GM23338 (cell line): ENCODE results near the gene ITGA7.

Experiments
- CTCF ChIP-seq, 2 experiments: fragments of 200-600 bp in 1 of 2; sonication (generic) in 1 of 2; conservative IDR thresholded peaks; 2 replicates each; pipeline versions ENCODE4 v1.5.1 to v1.6.1; 2016 to 2017; ENCODE audit warnings: antibody characterized with exemption in 2 of 2, low read depth in 2 of 2, mild to moderate bottlenecking in 2 of 2, moderate library complexity in 1 of 2
- EZH2 ChIP-seq: fragments of 200-600 bp; sonication (generic); IDR thresholded peaks from one replicate; pipeline ENCODE4 v1.8.0; 2017; ENCODE audit warnings: antibody characterized with exemption, mild to moderate bottlenecking, low read depth; ENCODE audit not compliant: unreplicated experiment
- EZH2phosphoT487 ChIP-seq: fragments of 200-600 bp; sonication (generic); IDR thresholded peaks from one replicate; pipeline ENCODE4 v1.8.1; 2018; ENCODE audit warnings: antibody characterized with exemption; ENCODE audit not compliant: unreplicated experiment
- POLR2AphosphoS5 ChIP-seq: IDR thresholded peaks from 2 replicates; pipeline ENCODE4 v1.6.1; 2016; ENCODE audit warnings: antibody characterized with exemption, low read depth
- TF ChIP-seq, protein P1 (sequence below): IDR thresholded peaks from one replicate; pipeline ENCODE4 v1.6.1; 2018; ENCODE audit warnings: antibody characterized with exemption; ENCODE audit not compliant: unreplicated experiment

- TF ChIP-seq EZH2 (no peak), POLR2AphosphoS5 (no peak), CTCF (conservative IDR thresholded peaks at IDR 0.05; ENCODE audit: low read depth in 2 of 2) (no peak), EZH2phosphoT487 (no peak)
- TF ChIP-seq, protein P1, sequence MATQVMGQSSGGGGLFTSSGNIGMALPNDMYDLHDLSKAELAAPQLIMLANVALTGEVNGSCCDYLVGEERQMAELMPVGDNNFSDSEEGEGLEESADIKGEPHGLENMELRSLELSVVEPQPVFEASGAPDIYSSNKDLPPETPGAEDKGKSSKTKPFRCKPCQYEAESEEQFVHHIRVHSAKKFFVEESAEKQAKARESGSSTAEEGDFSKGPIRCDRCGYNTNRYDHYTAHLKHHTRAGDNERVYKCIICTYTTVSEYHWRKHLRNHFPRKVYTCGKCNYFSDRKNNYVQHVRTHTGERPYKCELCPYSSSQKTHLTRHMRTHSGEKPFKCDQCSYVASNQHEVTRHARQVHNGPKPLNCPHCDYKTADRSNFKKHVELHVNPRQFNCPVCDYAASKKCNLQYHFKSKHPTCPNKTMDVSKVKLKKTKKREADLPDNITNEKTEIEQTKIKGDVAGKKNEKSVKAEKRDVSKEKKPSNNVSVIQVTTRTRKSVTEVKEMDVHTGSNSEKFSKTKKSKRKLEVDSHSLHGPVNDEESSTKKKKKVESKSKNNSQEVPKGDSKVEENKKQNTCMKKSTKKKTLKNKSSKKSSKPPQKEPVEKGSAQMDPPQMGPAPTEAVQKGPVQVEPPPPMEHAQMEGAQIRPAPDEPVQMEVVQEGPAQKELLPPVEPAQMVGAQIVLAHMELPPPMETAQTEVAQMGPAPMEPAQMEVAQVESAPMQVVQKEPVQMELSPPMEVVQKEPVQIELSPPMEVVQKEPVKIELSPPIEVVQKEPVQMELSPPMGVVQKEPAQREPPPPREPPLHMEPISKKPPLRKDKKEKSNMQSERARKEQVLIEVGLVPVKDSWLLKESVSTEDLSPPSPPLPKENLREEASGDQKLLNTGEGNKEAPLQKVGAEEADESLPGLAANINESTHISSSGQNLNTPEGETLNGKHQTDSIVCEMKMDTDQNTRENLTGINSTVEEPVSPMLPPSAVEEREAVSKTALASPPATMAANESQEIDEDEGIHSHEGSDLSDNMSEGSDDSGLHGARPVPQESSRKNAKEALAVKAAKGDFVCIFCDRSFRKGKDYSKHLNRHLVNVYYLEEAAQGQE: no peak
These were observed 42.9 kb downstream of the ITGA7 start for GRCh38 chr12:55664826-55665225.
